PFSK-1 (cell line): Measurements from ENCODE around the gene PIM3.

ENCODE experiments used
- POLR2AphosphoS5 ChIP-seq: IDR thresholded peaks from 2 replicates; pipeline ENCODE4 v1.6.1; 2012; ENCODE audit warnings: low read depth, mild to moderate bottlenecking, control low read depth, low read length, moderate library complexity
- REST ChIP-seq, 2 experiments: IDR thresholded peaks; 2 replicates each; pipeline versions ENCODE4 v1.6.1 to v1.8.0; 2011 to 2012; ENCODE audit warnings: low read depth in 2 of 2, low read length in 2 of 2, control low read depth in 1 of 2, inconsistent platforms in 1 of 2, mild to moderate bottlenecking in 1 of 2, moderate library complexity in 1 of 2; ENCODE audit not compliant: insufficient read depth in 1 of 2
- SIN3A ChIP-seq: IDR thresholded peaks from 2 replicates; pipeline ENCODE4 v1.6.1; 2012; ENCODE audit warnings: mild to moderate bottlenecking, low read length, moderate library complexity, borderline replicate concordance; ENCODE audit not compliant: insufficient read depth
- TAF1 ChIP-seq: IDR thresholded peaks from 2 replicates; pipeline ENCODE4 v1.6.1; 2012; ENCODE audit warnings: low read length, control low read depth, borderline replicate concordance; ENCODE audit not compliant: insufficient read depth

DNA sequence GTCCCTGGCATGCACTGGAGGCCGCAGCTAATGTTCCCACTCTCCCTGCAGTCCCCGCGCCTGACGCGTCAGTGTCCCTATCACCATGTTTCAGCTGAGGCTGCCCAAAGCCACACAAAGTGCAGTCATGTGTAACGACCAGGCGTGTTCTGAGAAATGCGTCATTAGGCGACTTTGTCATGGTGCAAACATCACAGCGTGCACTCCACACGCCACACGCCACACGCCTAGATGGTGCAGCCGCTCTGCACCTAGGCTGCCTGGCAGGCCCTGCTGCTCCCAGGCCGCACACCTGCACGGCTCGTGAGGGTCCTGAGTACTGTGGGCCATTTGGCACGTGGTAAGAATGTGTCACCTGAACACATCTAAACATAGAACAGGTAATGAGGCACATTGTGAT, 39.7 kb upstream of the PIM3 start:
- TF ChIP-seq SIN3A = no peak
- no peak for TF ChIP-seq POLR2AphosphoS5
- TF ChIP-seq REST (IDR thresholded peaks at IDR 0.05; ENCODE audit: insufficient read depth in 1 of 2, low read depth in 2 of 2, low read length in 2 of 2) = no peak
- TF ChIP-seq TAF1 = no peak
